HEK293 (cell line): Measurements from ENCODE around the gene IGSF23.

Experiments used
- CTCF ChIA-PET: fragments of 350-600 bp; formaldehyde crosslinking; extraction: SDS; loops from one replicate; lab custom pipeline; 2021; ENCODE audit warnings: antibody characterized with exemption; lab: Yijun Ruan, JAX
- POLR2A ChIA-PET: fragments of 300-600 bp; formaldehyde crosslinking; extraction: SDS; loops from one replicate; lab custom pipeline; 2020; ENCODE audit warnings: antibody characterized with exemption, inconsistent platforms; lab: Yijun Ruan, JAX
- H3K27ac ChIP-seq: fragments of 200-500 bp; sonication (Bioruptor generic); 2 replicates; pipeline ENCODE4 v1.5.1; 2014; ENCODE audit warnings: low read depth, low read length, control low read depth, inconsistent platforms; ENCODE audit errors: extremely low read depth
- H3K36me3 ChIP-seq, 2 experiments: fragments of 200-500 bp in 1 of 2; sonication (Bioruptor generic) in 1 of 2; 1 replicate in 1 of 2; 2 replicates in 1 of 2; pipeline ENCODE4 v1.5.1; 2014 to 2017; ENCODE audit warnings: inconsistent platforms in 2 of 2, low read length in 2 of 2; ENCODE audit not compliant: control insufficient read depth in 2 of 2, insufficient read depth in 1 of 2
- H3K4me1 ChIP-seq: fragments of 200-500 bp; sonication (Bioruptor generic); 2 replicates; pipeline ENCODE4 v1.5.1; 2014; ENCODE audit warnings: mild to moderate bottlenecking, low read length, inconsistent platforms; ENCODE audit not compliant: control insufficient read depth, insufficient read depth
- H3K4me3 ChIP-seq: 2 replicates; pipeline ENCODE4 v1.5.1; 2011; ENCODE audit warnings: low read depth, mild to moderate bottlenecking, control low read depth, low read length, moderate library complexity
- H3K9me3 ChIP-seq: fragments of 200-500 bp; sonication (Bioruptor generic); 2 replicates; pipeline ENCODE4 v1.5.1; 2014; ENCODE audit warnings: low read depth, low read length, inconsistent platforms; ENCODE audit not compliant: control insufficient read depth, insufficient read depth
- BCL6B ChIP-seq: fragments of 450-650 bp; formaldehyde crosslinking; IDR thresholded peaks from 2 replicates; pipeline ENCODE4 v1.5.1; 2017; ENCODE audit warnings: missing biosample characterization, missing genetic modification characterization
- FEZF1 ChIP-seq: fragments of 450-650 bp; formaldehyde crosslinking; IDR thresholded peaks from 2 replicates; pipeline ENCODE4 v1.5.1; 2016; ENCODE audit warnings: missing biosample characterization, missing genetic modification characterization
- GLI2 ChIP-seq: fragments of 450-650 bp; formaldehyde crosslinking; IDR thresholded peaks from 2 replicates; pipeline ENCODE4; 2017; ENCODE audit warnings: missing biosample characterization, missing genetic modification characterization, low read depth, borderline replicate concordance
- IKZF3 ChIP-seq: fragments of 450-650 bp; IDR thresholded peaks from 2 replicates; pipeline ENCODE4 v1.5.0; 2018; ENCODE audit warnings: missing biosample characterization, mild to moderate bottlenecking, missing genetic modification characterization, moderate library complexity
- REPIN1 ChIP-seq: fragments of 450-650 bp; formaldehyde crosslinking; IDR thresholded peaks from 2 replicates; pipeline ENCODE4 v1.5.1; 2017; ENCODE audit warnings: missing biosample characterization, missing genetic modification characterization, low read depth
- SALL2 ChIP-seq: fragments of 450-650 bp; formaldehyde crosslinking; IDR thresholded peaks from 2 replicates; pipeline ENCODE4 v1.5.0; 2017; ENCODE audit warnings: missing biosample characterization, mild to moderate bottlenecking, missing genetic modification characterization, borderline replicate concordance
- SETDB1 ChIP-seq: IDR thresholded peaks from one replicate; pipeline ENCODE4 v1.6.1; 2017; ENCODE audit warnings: mild to moderate bottlenecking, low read length, moderate library complexity, mixed read lengths; ENCODE audit not compliant: insufficient read length
- SP2 ChIP-seq: fragments of 450-650 bp; formaldehyde crosslinking; IDR thresholded peaks from 2 replicates; pipeline ENCODE4 v1.5.1; 2016; ENCODE audit warnings: missing biosample characterization, missing genetic modification characterization
- TCF7L2 ChIP-seq: IDR thresholded peaks from 2 replicates; pipeline ENCODE4 v1.6.1; 2011; ENCODE audit warnings: low read depth, mild to moderate bottlenecking, inconsistent platforms, low read length, moderate library complexity, borderline replicate concordance
- ZBTB6 ChIP-seq: fragments of 450-650 bp; formaldehyde crosslinking; IDR thresholded peaks from 2 replicates; pipeline ENCODE4 v1.5.1; 2017; ENCODE audit warnings: missing biosample characterization, missing genetic modification characterization
- ZFP41 ChIP-seq: fragments of 450-650 bp; formaldehyde crosslinking; IDR thresholded peaks from 2 replicates; pipeline ENCODE4 v1.5.1; 2016; ENCODE audit warnings: missing biosample characterization, missing genetic modification characterization, borderline replicate concordance
- ZNF157 ChIP-seq: fragments of 450-650 bp; formaldehyde crosslinking; IDR thresholded peaks from 2 replicates; pipeline ENCODE4 v1.5.1; 2016; ENCODE audit warnings: missing biosample characterization, missing genetic modification characterization
- ZNF23 ChIP-seq: fragments of 450-650 bp; formaldehyde crosslinking; IDR thresholded peaks from 2 replicates; pipeline ENCODE4 v1.5.1; 2016; ENCODE audit warnings: missing biosample characterization, missing genetic modification characterization, borderline replicate concordance
- ZNF324 ChIP-seq: fragments of 450-650 bp; formaldehyde crosslinking; IDR thresholded peaks from 2 replicates; pipeline ENCODE4 v1.5.1; 2016; ENCODE audit warnings: missing biosample characterization, missing genetic modification characterization
- ZNF366 ChIP-seq: fragments of 450-650 bp; formaldehyde crosslinking; conservative IDR thresholded peaks from 2 replicates; pipeline ENCODE4 v1.5.1; 2016; ENCODE audit warnings: missing biosample characterization, missing genetic modification characterization
- ZNF449 ChIP-seq: fragments of 450-650 bp; formaldehyde crosslinking; IDR thresholded peaks from 2 replicates; pipeline ENCODE4 v1.5.1; 2017; ENCODE audit warnings: missing biosample characterization, mild to moderate bottlenecking, missing genetic modification characterization, moderate library complexity
- ZNF473 ChIP-seq: fragments of 450-650 bp; formaldehyde crosslinking; IDR thresholded peaks from 2 replicates; pipeline ENCODE4 v1.5.1; 2017; ENCODE audit warnings: missing biosample characterization, missing genetic modification characterization
- ZNF510 ChIP-seq: fragments of 450-650 bp; formaldehyde crosslinking; IDR thresholded peaks from 2 replicates; pipeline ENCODE4 v1.5.1; 2018; ENCODE audit warnings: mild to moderate bottlenecking, missing genetic modification characterization, missing biosample characterization; ENCODE audit not compliant: insufficient replicate concordance
- ZNF558 ChIP-seq: fragments of 450-650 bp; formaldehyde crosslinking; IDR thresholded peaks from 2 replicates; pipeline ENCODE4 v1.5.1; 2016; ENCODE audit warnings: missing biosample characterization, missing genetic modification characterization
- ZNF626 ChIP-seq: fragments of 450-650 bp; sonication (Bioruptor Pico); formaldehyde crosslinking; IDR thresholded peaks from 2 replicates; pipeline ENCODE4 v1.5.1; 2018; ENCODE audit warnings: missing biosample characterization, missing genetic modification characterization, inconsistent platforms
- ZNF664 ChIP-seq: fragments of 450-650 bp; formaldehyde crosslinking; IDR thresholded peaks from 2 replicates; pipeline ENCODE4 v1.5.1; 2016; ENCODE audit warnings: missing biosample characterization, missing genetic modification characterization
- ZNF701 ChIP-seq: fragments of 450-650 bp; formaldehyde crosslinking; IDR thresholded peaks from 2 replicates; pipeline ENCODE4 v1.5.1; 2016; ENCODE audit warnings: missing biosample characterization, missing genetic modification characterization
- ZNF704 ChIP-seq: fragments of 450-650 bp; formaldehyde crosslinking; IDR thresholded peaks from 2 replicates; pipeline ENCODE4 v1.5.1; 2016; ENCODE audit warnings: missing biosample characterization, missing genetic modification characterization
- TF ChIP-seq, protein P1 (sequence below): fragments of 450-650 bp; formaldehyde crosslinking; IDR thresholded peaks from 2 replicates; pipeline ENCODE4 v1.5.1; 2016; ENCODE audit warnings: missing biosample characterization, missing genetic modification characterization

The IGSF23 gene

GRCh38 chr19:44613295-44614178 lies at the start of gene IGSF23:
Gene IGSF23 (plus strand): TSS chr19:44613563. CDS start chr19:44613646, 83 bp downstream.
- Histone ChIP-seq H3K9me3 (no peaks in the 10 kb centered on the region), H3K36me3 (no peaks in the 10 kb centered on the region), H3K27ac (no peak within 1 kb of the TSS)
- CTCF ChIA-PET = interaction anchor here (0.9 to 2.7 kb wide), 4 partner anchors 25 to 110 kb away, joined by 3 to 11 read pairs (median 4); no protein-coding TSS in a partner anchor
- TF ChIP-seq SP2 (no peak), ZNF473 (tag by site-specific recombination) (no peak), ZFP41 (tag by site-specific recombination) (no peak), SALL2 (tag by site-specific recombination) (no peak), ZNF558 (tag by site-specific recombination) (no peak), REPIN1 (tag by site-specific recombination) (no peak), ZNF664 (no peak), BCL6B (tag by site-specific recombination) (no peak)
- TF ChIP-seq, protein P1, sequence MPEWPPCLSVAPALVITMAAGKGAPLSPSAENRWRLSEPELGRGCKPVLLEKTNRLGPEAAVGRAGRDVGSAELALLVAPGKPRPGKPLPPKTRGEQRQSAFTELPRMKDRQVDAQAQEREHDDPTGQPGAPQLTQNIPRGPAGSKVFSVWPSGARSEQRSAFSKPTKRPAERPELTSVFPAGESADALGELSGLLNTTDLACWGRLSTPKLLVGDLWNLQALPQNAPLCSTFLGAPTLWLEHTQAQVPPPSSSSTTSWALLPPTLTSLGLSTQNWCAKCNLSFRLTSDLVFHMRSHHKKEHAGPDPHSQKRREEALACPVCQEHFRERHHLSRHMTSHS = no peak
- TF ChIP-seq, all 188 proteins: peak for 0
- Histone ChIP-seq H3K4me1 (no peaks in the 10 kb centered on the region), H3K4me3 (no peak within 1 kb of the TSS)
- POLR2A ChIA-PET = no interaction called here

- H3K4me3 ChIP-seq = no peak overlapping the region
- no peak for TF ChIP-seq ZBTB6
- TF ChIP-seq ZNF366 (tag by site-specific recombination) = no peak
- TF ChIP-seq ZNF510 (tag by site-specific recombination) = no peak
- no peak for TF ChIP-seq FEZF1 (tag by site-specific recombination)
- TF ChIP-seq ZNF449 (tag by site-specific recombination) = no peak
- TF ChIP-seq ZNF704 (tag by site-specific recombination) = no peak
- TF ChIP-seq ZNF324 = no peak
- no peak for TF ChIP-seq ZNF626
- TF ChIP-seq ZNF701 (tag by site-specific recombination) = no peak
- no peak for TF ChIP-seq ZNF157
- no peak for TF ChIP-seq SETDB1
- TF ChIP-seq TCF7L2 = no peak
- no peak for TF ChIP-seq ZNF23 (tag by site-specific recombination)
- no peak for TF ChIP-seq GLI2
- TF ChIP-seq IKZF3 (tag by site-specific recombination) = no peak
- TF ChIP-seq, all 188 proteins: peak for 0
- Histone ChIP-seq H3K36me3 (no peaks in the 10 kb centered on the region), H3K9me3 (no peaks in the 10 kb centered on the region), H3K4me1 (no peaks in the 10 kb centered on the region), H3K27ac (no peak overlapping the region)
- ChIA-PET CTCF (interaction anchor here (0.6 to 3.0 kb wide), 8 partner anchors 9 to 204 kb away, joined by 3 to 14 read pairs (median 4); no protein-coding TSS in a partner anchor), POLR2A (interaction anchor here (0.5 kb wide), 1 partner anchor 151 kb away, joined by 3 read pairs; no protein-coding TSS in a partner anchor)
These were observed 46.4 kb upstream of the IGSF23 start for GRCh38 chr19:44566984-44567383.
